CD14-positive monocyte (primary cell): ENCODE data around the gene INO80C. TPM values are rescaled to one million over a fixed set of nuclear protein-coding genes. Genes with fewer than 3 reads are reported as not detected.

ENCODE experiments used
- DNase-seq, 3 donors: peaks; one replicate each; pipeline ENCODE4 v3.0.0-alpha.2; 2011 to 2022
- H2AFZ ChIP-seq: 2 replicates; pipeline ENCODE4 v1.6.0; 2012; ENCODE audit warnings: mild to moderate bottlenecking, low read depth, low read length, inconsistent platforms; ENCODE audit not compliant: insufficient read depth, poor library complexity, severe bottlenecking
- H3K27ac ChIP-seq, 2 donors: 1 replicate in 1 of 2; 2 replicates in 1 of 2; pipeline ENCODE4 v1.5.1; 2012 to 2013; ENCODE audit warnings: low read length in 2 of 2, control low read depth in 1 of 2, inconsistent platforms in 1 of 2, low read depth in 1 of 2, mild to moderate bottlenecking in 1 of 2
- H3K27me3 ChIP-seq, 2 donors: one replicate each; pipeline versions ENCODE4 v1.6.0 to v1.6.1; 2011 to 2013; ENCODE audit warnings: low read length in 2 of 2; ENCODE audit not compliant: control insufficient read depth in 2 of 2, insufficient read depth in 2 of 2
- H3K36me3 ChIP-seq, 2 donors: replicated peaks in 1 of 2; 1 replicate in 1 of 2; 2 replicates in 1 of 2; pipeline versions ENCODE4 v1.5.1 to v1.6.1; 2012 to 2013; ENCODE audit warnings: low read length in 2 of 2, control low read depth in 1 of 2, inconsistent platforms in 1 of 2, mild to moderate bottlenecking in 1 of 2; ENCODE audit not compliant: insufficient read depth in 2 of 2, control insufficient read depth in 1 of 2
- H3K4me1 ChIP-seq, 2 donors: 1 replicate in 1 of 2; 2 replicates in 1 of 2; pipeline versions ENCODE4 v1.5.1 to v1.6.1; 2012 to 2013; ENCODE audit warnings: low read length in 2 of 2, control low read depth in 1 of 2, inconsistent platforms in 1 of 2, mild to moderate bottlenecking in 1 of 2, moderate library complexity in 1 of 2; ENCODE audit not compliant: insufficient read depth in 2 of 2, control insufficient read depth in 1 of 2
- H3K4me2 ChIP-seq: replicated peaks from 2 replicates; pipeline ENCODE3; 2012; ENCODE audit warnings: low read length, moderate library complexity, mild to moderate bottlenecking; ENCODE audit not compliant: poor library complexity, severe bottlenecking; ENCODE audit errors: extremely low read depth
- H3K4me3 ChIP-seq, 3 experiments: fragments of 200-600 bp in 1 of 3; sonication (generic) in 1 of 3; replicated peaks in 1 of 3; 1 replicate in 2 of 3; 2 replicates in 1 of 3; pipeline ENCODE4 v1.5.1; 2011 to 2013; ENCODE audit warnings: low read length in 3 of 3, mild to moderate bottlenecking in 3 of 3, control low read depth in 2 of 3, low read depth in 2 of 3, inconsistent platforms in 1 of 3, moderate library complexity in 1 of 3
- H3K79me2 ChIP-seq: 2 replicates; pipeline ENCODE4 v1.6.0; 2012; ENCODE audit warnings: mild to moderate bottlenecking, control low read depth, inconsistent platforms, low read length, moderate library complexity; ENCODE audit not compliant: insufficient read depth
- H3K9ac ChIP-seq: 2 replicates; pipeline ENCODE4 v1.6.0; 2017; ENCODE audit warnings: low read length, mild to moderate bottlenecking; ENCODE audit not compliant: insufficient read depth, poor library complexity, severe bottlenecking
- H3K9me3 ChIP-seq, 2 donors: replicated peaks in 1 of 2; 1 replicate in 1 of 2; 2 replicates in 1 of 2; pipeline versions ENCODE4 v1.5.1 to v1.6.1; 2012 to 2013; ENCODE audit warnings: low read length in 2 of 2, control low read depth in 1 of 2; ENCODE audit not compliant: control insufficient read depth in 1 of 2, insufficient read depth in 1 of 2
- H4K20me1 ChIP-seq: 2 replicates; pipeline ENCODE4 v1.6.0; 2012; ENCODE audit warnings: mild to moderate bottlenecking, low read length, control low read depth, moderate library complexity; ENCODE audit not compliant: insufficient read depth
- H3K27ac Mint-ChIP-seq, 7 donors: one replicate each; pipeline ENCODE4 v1.8.0; 2020; ENCODE audit warnings: mild to moderate bottlenecking in 7 of 7, mixed read lengths in 7 of 7, moderate library complexity in 6 of 7, inconsistent platforms in 2 of 7
- H3K27me3 Mint-ChIP-seq, 3 donors: one replicate each; pipeline ENCODE4 v1.8.0; 2021 to 2022; ENCODE audit warnings: low read depth in 3 of 3, mild to moderate bottlenecking in 3 of 3, mixed read lengths in 3 of 3, moderate library complexity in 3 of 3, inconsistent platforms in 1 of 3
- H3K36me3 Mint-ChIP-seq, 2 donors: one replicate each; pipeline ENCODE4 v1.8.0; 2020; ENCODE audit warnings: mixed read lengths in 2 of 2, inconsistent platforms in 1 of 2, mild to moderate bottlenecking in 1 of 2
- H3K4me1 Mint-ChIP-seq: one replicate; pipeline ENCODE4 v1.8.0; 2020; ENCODE audit warnings: mild to moderate bottlenecking, mixed read lengths
- H3K4me3 Mint-ChIP-seq, 2 donors: one replicate each; pipeline ENCODE4 v1.8.0; 2020; ENCODE audit warnings: mild to moderate bottlenecking in 2 of 2, mixed read lengths in 2 of 2, moderate library complexity in 1 of 2
- H3K9me3 Mint-ChIP-seq, 7 donors: one replicate each; pipeline ENCODE4 v1.8.0; 2020 to 2022; ENCODE audit warnings: mixed read lengths in 7 of 7, mild to moderate bottlenecking in 6 of 7, moderate library complexity in 6 of 7, inconsistent platforms in 2 of 7
- CTCF ChIP-seq: fragments of 200-600 bp; IDR thresholded peaks from one replicate; pipeline ENCODE4 v1.8.0; 2022; ENCODE audit warnings: antibody characterized with exemption, mild to moderate bottlenecking
- WGBS: methylation state at CpG from one replicate; pipeline ENCODE4 v1.1.5; 2013; ENCODE audit warnings: missing lambda C conversion rate; ENCODE audit not compliant: insufficient coverage; 5-methylcytosine and 5-hydroxymethylcytosine counted together
- intact Hi-C, 2 donors: fragments of 100-400 bp; cut with micrococcal nuclease; formaldehyde crosslinking; loops; one replicate each; pipeline versions ENCODE4 v1.15.0 to v1.15.1; 2023
- polyA plus RNA-seq, 3 donors: library from polyadenylated mRNA; depleted of rRNA in 1 of 3; unstranded in 2 of 3; stranded (reverse) in 1 of 3; fragments of 300-500 nt in 2 of 3; fragments of >200 nt in 1 of 3; fragmentation: Illumina TruSeq in 2 of 3; gene quantifications; 1 replicate in 2 of 3; 2 replicates in 1 of 3; pipeline ENCODE4 v1.2.3, GENCODE V29; 2012 to 2021

The INO80C gene
- polyA plus RNA-seq, 3 donors: 17.7 to 27.9 (median 22.3) TPM

- Mint-ChIP-seq H3K4me1 (no peaks in the 10 kb centered on the region), H3K4me3 (no peak overlapping the region), H3K9me3 (peaks cover 4 to 15% (median 10%) of the 10 kb centered on the region in 7 donors), H3K27me3 (no peaks in the 10 kb centered on the region), H3K36me3 (no peaks in the 10 kb centered on the region), H3K27ac (no peak overlapping the region)
- DNase-seq: no peak
- H3K4me1 ChIP-seq: no peaks in the 10 kb centered on the region
- no peak overlapping the region for H2AFZ ChIP-seq
- no peak overlapping the region for H3K4me2 ChIP-seq
- H3K36me3 ChIP-seq: no peaks in the 10 kb centered on the region
- H3K79me2 ChIP-seq: no peaks in the 10 kb centered on the region
- WGBS: no CpG with 5 or more reads among the region's 2 CpGs
- H3K4me3 ChIP-seq: no peak overlapping the region
- no peak overlapping the region for H3K27ac ChIP-seq
- no peaks in the 10 kb centered on the region for H3K27me3 ChIP-seq
- no peaks in the 10 kb centered on the region for H4K20me1 ChIP-seq
- TF ChIP-seq CTCF: no peak
- intact Hi-C loops: no loop called here
- no peak overlapping the region for H3K9ac ChIP-seq
- peaks cover 4% of the 10 kb centered on the region in 2 donors for H3K9me3 ChIP-seq
Measured at GRCh38 chr18:35437836-35438235, 59.9 kb downstream of the INO80C start.

GRCh38 chr18:35436076-35436649, 61.6 kb downstream of the INO80C start:
- no peak overlapping the region for H3K4me3 Mint-ChIP-seq
- H3K79me2 ChIP-seq: no peaks in the 10 kb centered on the region
- H3K36me3 ChIP-seq: no peaks in the 10 kb centered on the region
- no peak overlapping the region for H3K27ac Mint-ChIP-seq
- DNase-seq: no peak
- no peak overlapping the region for H3K4me2 ChIP-seq
- no peak overlapping the region for H3K4me3 ChIP-seq
- H3K9me3 ChIP-seq: peaks cover 4% of the 10 kb centered on the region in 2 donors
- H3K4me1 ChIP-seq: no peaks in the 10 kb centered on the region
- no peak for TF ChIP-seq CTCF
- no peaks in the 10 kb centered on the region for H3K4me1 Mint-ChIP-seq
- H3K27ac ChIP-seq: no peak overlapping the region
- no peaks in the 10 kb centered on the region for H4K20me1 ChIP-seq
- no peak overlapping the region for H3K9ac ChIP-seq
- H3K27me3 ChIP-seq: no peaks in the 10 kb centered on the region
- H3K27me3 Mint-ChIP-seq: no peaks in the 10 kb centered on the region
- intact Hi-C loops: no loop called here
- peaks cover 4 to 15% (median 10%) of the 10 kb centered on the region in 7 donors for H3K9me3 Mint-ChIP-seq
- no peak overlapping the region for H2AFZ ChIP-seq
- no peaks in the 10 kb centered on the region for H3K36me3 Mint-ChIP-seq
- WGBS: 100% methylated on average over 1 of the region's 3 CpGs
